Measurements from ENCODE around the gene KCNMB3.
"Not testable (repeated sequence)": the region's sequence is repeated elsewhere in the genome, so short reads cannot be mapped to it uniquely, and the experiment has no call there.

The KCNMB3 gene, protein sequence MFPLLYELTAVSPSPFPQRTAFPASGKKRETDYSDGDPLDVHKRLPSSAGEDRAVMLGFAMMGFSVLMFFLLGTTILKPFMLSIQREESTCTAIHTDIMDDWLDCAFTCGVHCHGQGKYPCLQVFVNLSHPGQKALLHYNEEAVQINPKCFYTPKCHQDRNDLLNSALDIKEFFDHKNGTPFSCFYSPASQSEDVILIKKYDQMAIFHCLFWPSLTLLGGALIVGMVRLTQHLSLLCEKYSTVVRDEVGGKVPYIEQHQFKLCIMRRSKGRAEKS

DNA sequence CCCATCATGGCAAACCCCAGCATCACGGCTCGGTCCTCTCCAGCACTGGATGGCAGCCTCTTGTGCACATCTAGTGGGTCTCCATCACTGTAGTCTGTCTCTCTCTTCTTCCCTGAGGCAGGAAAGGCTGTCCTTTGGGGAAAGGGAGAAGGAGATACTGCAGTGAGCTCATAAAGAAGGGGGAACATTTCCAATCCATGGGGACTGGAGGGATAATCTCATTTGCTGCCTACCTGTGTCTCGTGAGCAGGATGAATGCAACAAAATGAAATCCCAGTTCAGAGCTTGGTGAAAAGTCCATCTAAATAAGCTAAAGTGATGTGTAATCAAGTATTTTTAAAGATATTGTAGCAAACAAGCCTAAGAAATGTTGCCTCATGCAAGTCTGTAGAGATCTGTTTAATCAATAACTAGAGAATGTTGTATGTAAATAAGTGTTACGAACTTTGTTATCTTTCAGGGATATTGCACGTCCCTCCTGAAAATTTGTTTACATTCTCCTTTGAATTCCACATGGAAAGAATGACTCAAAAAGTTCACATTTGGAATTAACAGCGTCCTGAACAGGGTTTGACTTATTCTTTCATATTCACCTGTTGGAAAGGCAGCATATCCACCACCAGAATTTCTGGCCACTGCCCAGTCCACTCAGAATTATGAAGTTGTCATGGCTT, at the start of gene KCNMB3:
Gene KCNMB3, minus strand, starts transcription at position 312 of the 674 bp plus-strand sequence. Its CDS starts 124 bp downstream, at position 188.
- DNase-seq = no peak

DNA sequence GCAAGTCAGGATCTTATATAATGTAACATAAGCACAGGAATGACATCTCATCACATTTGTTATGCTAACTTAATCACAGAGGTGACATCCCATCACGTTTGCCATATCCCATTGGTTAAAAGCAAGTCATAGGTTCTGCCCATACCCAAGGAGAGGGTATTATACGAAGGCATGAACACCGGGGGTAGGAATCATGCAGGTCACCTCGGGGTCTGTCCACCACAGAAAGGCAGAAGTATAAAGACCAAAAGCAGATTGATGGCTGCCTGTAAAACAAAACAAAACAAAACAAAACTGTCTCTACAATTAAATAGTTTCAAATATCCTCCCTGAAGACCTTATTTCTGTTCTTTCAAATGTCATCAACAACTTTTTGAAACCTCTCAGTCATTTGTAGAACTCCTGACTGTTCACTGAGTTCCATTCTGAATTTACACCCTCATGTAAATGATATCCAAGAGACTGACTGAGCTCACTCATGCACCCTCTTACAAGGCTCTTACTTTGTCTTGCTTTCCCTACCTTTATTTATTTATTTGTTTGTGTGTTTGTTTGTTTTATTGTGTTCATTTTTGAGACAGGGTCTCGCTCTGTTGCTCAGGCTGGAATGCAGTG, 49.2 kb upstream of the KCNMB3 start:
- DNase-seq = no peak

DNA sequence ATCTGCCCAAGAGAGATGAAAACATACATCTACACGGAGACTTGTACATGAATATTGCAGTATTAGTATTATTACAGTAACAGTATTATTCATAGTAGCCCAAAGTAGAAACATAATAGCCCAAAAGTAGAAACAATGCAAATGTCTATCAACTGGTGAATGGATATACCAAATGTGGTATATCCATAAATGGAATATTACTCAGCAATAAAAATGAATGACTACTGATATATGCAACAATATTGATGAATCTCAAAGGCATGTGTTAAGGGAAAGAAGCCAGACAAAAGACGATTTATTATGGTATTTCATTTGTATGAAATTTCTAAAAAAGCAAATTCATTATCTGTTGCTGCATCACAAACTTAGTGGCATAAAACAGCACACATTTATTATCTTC, 48.4 kb upstream of the KCNMB3 start:
- no peak for DNase-seq

DNA sequence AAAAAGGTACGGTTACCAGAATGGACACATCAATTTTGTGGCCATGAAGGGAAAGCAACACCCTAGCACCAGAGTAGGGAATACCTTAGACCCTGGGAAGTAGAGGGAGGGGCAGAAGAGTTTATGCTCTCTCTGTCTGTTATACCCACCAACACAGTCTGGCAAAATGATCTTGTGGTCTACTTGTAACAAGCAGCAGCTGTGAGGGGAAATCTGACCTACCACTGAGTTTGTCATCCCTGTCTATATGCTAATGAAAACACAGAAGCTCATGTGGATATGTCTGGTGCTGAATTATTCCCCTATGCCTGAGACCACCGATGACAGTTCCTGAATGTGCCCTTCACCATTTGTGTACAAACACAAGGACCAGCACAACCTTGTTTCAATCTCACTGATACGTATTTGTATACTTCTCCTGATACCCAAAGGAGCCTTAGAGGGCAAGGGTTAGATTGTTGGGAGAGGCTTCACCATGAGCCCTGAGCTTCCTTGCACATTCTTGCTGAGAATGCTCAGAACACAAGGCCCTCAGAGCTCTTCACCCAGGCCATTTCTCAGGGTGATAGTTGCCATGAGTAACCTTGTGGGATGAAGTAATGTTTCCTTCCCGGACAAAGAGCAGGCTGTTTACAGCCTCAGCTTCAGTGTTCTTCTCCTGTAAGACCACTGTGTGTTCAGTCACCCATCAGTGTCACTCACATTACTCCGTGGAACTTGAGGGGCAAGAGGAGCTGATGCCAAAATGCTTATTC, 47.2 kb upstream of the KCNMB3 start:
- DNase-seq = no peak

DNA sequence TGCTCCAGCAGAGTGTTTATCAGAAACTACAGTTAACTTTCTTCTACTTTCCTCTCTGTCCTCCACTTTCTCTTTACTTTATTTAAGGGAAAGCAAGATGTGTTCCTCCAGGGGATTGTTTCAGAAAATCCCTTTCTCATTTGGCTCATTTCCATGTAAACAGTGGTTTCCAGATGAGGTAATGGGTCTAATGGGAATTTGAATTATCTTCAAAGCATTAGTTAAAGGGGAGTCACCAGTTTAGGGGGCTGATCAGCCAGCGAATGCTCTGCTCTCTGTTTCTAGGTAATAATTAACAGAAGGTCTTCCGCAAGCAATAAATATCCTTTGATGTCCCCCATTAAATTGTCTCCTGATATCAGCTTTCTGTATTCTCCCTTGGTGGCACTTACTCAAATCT, 41.5 kb upstream of the KCNMB3 start:
- no peak for DNase-seq

DNA sequence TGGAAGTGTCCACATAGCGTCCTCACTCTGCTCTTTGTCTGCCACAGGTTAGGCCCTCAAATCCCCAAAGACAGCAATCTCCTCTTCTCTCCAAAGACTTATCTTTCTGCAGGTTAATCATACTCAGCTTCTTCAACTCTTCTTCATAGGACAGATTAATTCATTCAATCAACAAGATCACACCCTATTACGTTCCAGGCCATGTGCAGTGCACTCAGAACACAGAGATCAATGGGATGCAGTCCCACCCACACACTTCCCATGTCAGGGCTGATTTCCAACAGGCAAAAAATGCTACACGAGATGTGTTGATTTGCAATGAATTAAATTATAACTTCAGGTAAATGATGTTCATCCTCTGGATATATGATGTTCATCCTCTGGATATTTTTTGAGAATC, 38.4 kb upstream of the KCNMB3 start:
- no peak for DNase-seq

DNA sequence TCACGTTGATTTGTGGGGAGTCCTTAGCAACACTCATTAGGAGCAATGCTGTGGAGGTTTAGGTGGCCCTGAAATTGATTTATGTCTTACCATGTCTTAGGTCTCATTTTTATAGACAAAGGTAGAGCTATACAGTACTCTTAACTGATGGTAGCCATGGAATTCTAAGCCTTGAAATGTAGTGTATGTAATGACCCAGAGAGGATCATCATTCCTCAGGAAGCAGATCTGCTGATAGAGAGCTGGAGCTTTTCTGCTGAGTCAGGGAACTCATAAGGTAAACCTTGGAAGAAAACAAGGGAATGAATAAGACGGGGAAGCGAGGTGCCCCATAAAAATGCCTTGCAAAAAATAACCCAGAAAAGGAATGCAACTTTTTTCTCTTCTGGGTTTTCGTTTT, 37.9 kb upstream of the KCNMB3 start:
- no peak for DNase-seq

DNA sequence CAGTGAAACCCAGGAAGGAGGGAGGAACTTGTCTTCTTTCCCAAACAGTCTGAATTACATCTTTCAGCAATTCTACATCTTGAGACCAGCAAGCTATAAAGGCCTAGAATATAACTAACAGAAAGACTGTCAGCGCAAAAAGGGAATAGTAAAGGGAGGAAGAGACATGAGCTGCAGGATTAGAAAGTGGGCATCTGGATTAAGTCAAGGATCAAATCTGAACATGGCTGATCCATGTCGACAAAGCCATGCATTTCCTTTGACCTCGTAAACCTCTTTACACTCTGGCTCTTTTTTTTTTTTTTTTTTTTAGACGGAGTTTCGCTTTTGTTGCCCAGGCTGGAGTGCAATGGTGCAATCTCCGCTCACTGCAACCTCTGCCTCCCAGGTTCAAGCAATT, 35.4 kb upstream of the KCNMB3 start:
- DNase-seq = no peak

DNA sequence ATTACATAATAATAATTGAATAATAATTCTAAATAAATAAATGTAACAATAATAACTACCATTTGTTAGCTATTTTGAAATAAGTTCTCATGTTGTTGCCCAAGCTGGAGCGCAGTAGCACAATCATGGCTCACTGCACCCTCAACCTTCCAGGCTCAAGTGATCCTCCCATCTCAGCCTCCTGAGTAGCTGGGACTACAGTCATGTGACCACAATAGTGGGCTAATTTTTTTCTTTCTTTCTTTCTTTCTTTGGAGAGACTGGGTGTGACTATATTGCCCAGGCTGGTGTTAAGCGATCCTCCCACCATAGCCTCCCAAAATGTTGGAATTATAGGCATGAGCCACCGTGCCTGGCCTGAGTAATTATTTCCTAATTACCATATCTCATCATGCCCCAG, 30.9 kb upstream of the KCNMB3 start:
- no peak for DNase-seq

DNA sequence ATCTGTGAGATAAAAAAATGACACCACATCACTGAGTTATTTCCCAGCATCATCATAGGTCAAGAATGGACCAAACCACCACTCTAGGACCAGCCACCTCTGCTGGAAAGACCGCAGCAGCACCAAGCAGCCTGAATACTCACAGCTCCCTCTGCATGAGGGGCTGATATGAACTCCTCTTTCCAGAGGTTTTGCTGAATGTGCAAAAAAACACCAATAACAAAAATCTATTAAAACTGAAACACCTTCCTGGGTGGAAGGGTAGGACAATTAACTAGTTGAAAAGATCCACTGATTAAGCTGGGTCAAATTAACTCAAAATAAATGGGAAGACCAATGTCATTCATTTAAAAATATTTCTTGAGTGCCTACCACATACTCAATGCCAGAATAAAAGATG, 28.9 kb upstream of the KCNMB3 start:
- DNase-seq = no peak

DNA sequence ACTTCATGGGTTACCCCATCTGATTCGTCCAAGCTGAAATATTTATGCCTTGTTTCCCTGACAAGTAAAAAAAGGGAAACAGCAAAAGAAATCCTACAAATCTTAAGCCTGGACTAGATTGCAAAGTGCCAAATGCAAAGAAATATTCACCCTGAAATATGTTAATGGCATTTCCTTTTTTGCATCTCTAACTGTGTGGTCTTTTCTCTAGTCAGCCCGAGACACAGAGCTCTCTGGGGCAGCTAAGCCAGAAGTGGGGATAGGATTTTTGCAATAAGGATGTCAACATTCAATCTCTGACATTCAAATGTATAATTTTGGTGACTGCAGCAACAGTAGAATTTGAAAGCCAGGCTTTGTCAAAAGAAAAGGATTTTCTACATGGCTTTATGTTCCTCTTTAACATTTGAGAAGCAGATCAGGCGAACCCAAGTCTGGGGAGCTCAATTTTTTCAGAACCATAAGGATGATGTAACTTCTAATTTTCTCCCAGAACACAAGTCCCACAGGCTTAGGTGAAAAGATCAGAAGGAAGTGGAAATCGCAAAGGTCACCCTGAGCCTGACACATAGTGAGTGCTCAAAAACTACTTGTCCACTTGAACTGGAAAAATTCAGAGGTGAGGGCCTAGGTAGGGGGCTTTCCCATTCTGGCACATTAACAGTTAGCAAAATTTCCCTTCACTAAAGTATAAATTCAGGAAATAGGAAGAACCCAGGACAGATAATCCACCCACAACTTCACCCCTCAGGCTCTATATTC, 28.2 kb upstream of the KCNMB3 start:
- DNase-seq = no peak

DNA sequence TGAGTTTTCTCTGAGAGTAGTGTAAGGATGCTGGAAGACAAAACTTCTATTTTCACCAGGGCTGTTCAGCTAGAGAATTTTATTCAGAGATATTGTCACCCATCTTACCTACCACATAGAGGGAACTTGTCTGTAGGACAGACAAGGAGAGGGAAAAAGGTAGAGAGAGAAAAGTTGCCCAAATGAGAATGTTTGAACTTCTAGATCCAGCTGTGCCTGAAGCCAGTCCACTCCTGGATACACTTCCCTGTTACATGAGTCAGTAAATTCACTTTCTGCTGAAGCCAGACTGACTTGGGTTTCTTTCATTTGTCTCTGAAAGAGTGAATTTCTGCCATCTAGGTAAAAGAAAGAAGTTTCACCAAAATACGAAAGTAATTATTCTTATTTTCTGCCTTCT, 27.2 kb upstream of the KCNMB3 start:
- no peak for DNase-seq

DNA sequence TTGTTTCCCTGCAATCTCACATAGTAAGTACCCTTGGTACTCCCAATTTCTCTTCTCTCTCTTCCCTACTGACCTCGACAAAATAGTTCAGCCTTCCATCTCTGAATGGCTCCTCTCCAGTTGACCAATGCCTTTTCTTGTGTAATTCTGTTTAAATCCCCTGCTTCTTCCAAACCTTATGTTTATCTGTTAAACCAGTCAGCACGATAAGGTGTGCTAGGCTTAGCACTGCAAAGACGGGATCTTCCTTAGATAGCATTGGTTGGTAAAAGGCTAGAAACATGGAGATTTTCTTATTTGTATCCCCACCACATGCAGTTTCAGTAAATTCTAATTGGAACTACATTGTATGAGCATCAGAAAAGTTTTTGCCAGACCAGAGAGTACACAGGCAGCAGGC, 25.8 kb upstream of the KCNMB3 start:
- no peak for DNase-seq

DNA sequence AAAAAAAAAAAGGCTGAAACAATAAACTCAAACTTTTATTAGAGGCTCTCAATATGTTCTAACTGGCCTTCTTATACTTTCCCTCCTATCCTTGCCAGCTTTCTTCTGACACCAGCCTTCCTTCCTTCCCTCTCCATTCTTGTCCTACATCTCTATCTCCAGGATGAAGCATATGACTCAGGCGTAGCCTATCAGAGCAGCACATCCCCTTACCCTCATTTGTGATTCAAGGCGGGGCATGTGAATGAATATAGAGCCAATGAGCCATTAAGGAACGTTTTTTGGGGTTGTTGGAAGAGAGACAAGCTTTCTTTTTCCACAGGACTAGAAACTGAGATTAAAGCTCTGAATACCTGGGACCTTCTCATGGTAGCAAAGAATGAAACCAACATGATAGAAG, 25.1 kb upstream of the KCNMB3 start:
- no peak for DNase-seq

DNA sequence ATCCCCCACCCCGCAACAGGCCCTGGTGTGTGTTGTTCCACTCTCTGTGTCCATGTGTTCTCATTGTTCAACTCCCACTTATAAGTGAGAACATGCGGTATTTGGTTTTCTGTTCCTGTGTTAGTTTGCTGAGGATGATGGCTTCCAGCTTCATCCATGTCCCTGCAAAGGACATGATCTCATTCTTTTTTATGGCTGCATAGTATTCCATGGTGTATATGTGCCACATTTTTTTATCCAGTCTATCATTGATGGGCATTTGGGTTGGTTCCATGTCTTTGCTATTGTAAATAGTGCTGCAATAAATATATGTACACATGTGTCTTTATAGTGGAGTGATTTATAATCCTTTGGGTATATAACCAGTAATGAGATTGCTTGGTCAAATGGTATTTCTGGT, 23.5 kb upstream of the KCNMB3 start:
- not testable (repeated sequence) for DNase-seq

DNA sequence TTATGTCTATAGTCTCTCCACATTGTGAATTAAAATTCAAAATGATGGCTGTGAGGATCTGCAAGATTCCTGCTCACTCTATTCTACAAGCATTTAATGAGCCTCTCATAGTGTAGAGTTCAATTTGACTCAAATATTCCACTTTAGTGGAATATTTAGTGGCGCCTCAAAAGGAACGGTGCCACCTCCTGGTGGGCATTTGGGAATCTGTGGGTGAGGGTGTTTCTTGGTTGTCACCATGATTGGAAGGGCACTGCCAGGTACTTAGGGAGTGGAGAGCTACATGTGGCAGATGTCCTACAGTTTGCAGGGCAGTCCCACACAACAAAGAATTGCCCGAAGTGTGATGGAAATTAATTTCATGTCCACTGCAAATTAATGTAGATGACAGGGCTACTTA, 21.5 kb upstream of the KCNMB3 start:
- peak in 1 of 2 experiments; percentile 6 for DNase-seq

DNA sequence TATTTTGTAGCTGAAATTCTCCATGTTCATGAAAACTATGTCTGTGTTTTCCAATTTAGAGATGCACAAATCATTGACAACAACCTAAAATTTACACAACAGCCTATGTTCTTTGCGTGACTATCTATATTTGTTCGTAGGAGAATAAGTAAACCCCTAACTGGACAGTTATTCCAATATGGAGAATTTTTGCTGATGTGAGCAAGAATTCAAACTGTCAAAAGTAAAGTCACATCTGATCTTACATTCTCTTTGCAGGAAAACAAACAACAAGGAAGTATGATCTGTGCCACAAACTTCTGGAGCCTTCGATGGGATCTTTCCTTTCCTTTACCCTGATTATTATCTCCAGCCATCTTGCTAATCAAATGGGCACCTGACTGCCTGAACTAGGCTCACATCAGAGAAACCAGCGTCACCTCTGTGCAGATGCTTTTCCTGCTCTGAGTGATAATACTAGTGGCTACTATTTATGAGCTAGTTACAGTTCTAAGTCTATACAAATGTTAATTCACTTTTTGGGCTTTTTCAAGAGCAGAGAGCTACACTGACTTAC, 18.3 kb upstream of the KCNMB3 start:
- no peak for DNase-seq

DNA sequence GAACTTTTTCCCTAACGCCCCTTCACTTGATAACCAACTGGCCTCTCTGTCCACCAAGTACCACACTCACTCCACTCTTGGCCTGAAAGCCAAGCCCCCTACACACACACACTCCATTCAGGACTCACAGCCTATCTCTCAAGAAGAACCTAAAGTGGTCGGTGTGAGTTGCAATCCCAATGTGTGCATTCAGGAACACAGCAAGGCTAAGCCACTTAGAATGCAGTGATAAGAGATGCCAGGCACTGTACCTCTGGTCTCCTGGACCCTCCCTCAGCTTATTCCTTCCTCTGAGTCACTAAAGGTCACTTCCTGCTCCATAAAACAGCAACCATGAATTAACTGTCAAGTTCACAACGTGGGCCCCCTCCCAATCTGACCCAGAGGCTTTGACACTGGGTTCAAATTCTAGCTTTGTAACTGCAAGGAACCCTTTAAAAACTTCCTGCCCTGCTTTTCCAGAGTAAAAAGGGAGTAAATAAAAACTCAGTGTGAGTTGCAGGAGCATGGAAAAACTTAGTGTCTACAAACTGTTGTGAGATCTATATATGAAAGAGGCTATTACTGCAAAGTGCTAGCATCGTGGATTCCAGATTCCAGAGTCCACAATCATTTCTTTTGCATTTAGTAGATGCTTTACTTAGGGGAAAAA, 17.6 kb upstream of the KCNMB3 start:
- no peak for DNase-seq

DNA sequence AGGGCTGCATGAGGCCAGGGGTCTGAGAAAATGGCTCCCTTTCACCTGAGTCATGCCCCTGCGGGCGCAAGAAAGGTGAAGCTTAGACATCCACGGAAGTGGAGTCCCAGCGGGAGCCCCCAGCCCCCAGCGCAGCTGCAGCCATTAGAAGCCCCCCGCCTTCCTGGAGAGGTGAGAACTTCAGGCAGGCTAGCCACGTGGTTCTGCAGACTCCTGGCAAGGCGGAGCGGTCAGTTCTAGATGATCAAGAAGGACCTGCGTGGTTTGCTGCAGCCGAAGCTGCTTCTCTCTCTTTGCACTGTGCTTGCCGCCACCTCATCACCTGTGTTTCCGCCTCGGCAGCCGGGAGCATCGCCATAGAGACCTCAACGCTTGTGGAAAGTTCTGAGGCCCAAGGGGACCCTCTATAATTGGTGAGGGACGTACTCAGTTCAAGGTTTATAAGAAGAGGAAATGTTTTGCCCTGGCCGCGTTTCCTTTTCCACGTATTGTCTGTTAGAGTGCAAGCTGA, 15.8 kb upstream of the KCNMB3 start:
- peak in 1 of 2 experiments; percentile 10 for DNase-seq

DNA sequence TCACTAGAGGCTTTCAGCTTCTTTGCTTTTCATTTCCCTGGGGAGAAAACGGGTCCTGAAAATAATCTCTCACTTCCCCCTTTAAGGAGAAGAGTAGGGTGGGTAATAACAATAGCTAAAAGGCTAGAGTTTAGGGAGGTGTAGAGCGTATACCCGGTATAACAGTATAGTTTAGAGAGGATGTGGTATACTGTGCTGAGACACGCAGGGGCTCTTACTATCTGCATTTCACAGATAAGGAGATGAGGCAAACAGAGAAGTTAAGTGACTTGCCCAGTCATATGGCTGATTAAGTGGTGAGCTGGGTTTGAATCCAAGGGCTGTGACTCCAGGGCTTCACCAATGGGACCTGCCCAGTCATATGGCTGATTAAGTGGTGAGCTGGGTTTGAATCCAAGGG, 15.0 kb upstream of the KCNMB3 start:
- DNase-seq = no peak

DNA sequence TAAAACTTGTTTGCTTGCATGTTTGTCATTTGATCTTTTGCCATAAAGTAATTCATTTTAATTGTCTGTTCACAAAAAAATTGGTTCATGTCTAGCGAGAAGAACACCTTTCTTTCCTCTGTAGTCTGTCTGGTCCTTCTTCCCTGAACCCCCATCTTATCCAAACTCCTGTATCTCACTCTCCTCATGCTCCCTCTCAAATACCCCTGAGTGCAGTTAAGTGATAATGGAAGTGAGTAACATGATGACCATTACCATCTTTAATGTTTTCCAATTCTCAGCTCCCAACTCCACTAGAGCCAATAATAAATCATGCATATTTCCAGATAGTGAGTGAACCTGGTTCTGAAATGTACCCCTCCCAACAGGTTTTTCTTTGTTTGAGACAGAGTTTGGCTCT, 14.2 kb upstream of the KCNMB3 start:
- DNase-seq = no peak

DNA sequence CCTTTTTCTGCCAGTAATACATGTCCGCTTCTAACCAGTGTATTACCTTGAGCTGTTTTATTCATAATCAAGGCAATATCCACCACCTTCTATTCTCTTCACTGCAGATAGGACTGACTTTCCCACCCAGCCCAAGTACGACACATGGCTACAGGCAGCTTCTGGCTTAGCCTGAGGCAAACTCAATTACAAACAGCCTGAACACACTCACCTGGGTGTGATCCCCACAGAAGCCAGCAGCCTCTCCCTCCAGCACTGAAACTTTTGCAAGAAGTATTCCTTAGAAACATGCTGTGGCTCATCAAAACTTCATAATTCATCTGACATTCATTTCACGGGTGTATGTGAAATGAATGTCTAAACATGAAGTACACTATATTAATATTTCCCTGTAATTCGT, 13.5 kb upstream of the KCNMB3 start:
- no peak for DNase-seq

Measured in NCI-H526 (cell line).